ENCODE data around the gene UBXN1.
A peak's percentile ranks its signal among the peaks of the same experiment; 100 is the strongest.

UBXN1 gene

GRCh38 chr11:62678770-62679696 is at the start of gene UBXN1:
Gene UBXN1, minus strand, starts transcription at chr11:62679073. Its CDS starts 150 bp downstream, at chr11:62678923.
- DNase-seq = peak; percentile 89

- peak; percentile 88 for DNase-seq
Observed at GRCh38 chr11:62728171-62728988, 49.5 kb upstream of the UBXN1 start, which contains the start of gene TTC9C. Gene TTC9C, plus strand, starts transcription at chr11:62728486. Its CDS starts 363 bp downstream, at chr11:62728849.

GRCh38 chr11:62727872-62728170 is 48.9 kb upstream of the UBXN1 start:
- DNase-seq = peak; percentile 99

GRCh38 chr11:62727165-62727871 is 48.4 kb upstream of the UBXN1 start, which contains the start of gene HNRNPUL2:
Gene HNRNPUL2, minus strand, starts transcription at chr11:62727457. Its CDS starts 301 bp downstream, at chr11:62727156.
- DNase-seq = peak; percentile 100

- DNase-seq = no peak
Observed at GRCh38 chr11:62726915-62727164, 48.0 kb upstream of the UBXN1 start.

GRCh38 chr11:62726156-62726914 is 47.5 kb upstream of the UBXN1 start:
- no peak for DNase-seq

- DNase-seq = no peak
Observed at GRCh38 chr11:62725646-62726045, 46.8 kb upstream of the UBXN1 start.

- no peak for DNase-seq
Observed at GRCh38 chr11:62724171-62724570, 45.3 kb upstream of the UBXN1 start.

GRCh38 chr11:62721994-62722393 is 43.1 kb upstream of the UBXN1 start:
- peak; percentile 41 for DNase-seq

GRCh38 chr11:62719302-62719978 is 40.6 kb upstream of the UBXN1 start:
- no peak for DNase-seq

GRCh38 chr11:62716816-62717215 is 37.9 kb upstream of the UBXN1 start:
- DNase-seq = no peak

GRCh38 chr11:62716206-62716605 is 37.3 kb upstream of the UBXN1 start:
- no peak for DNase-seq

GRCh38 chr11:62715150-62716130 is 36.6 kb upstream of the UBXN1 start:
- no peak for DNase-seq

GRCh38 chr11:62713343-62713742 is 34.5 kb upstream of the UBXN1 start:
- DNase-seq = no peak

GRCh38 chr11:62712861-62713260 is 34.0 kb upstream of the UBXN1 start:
- no peak for DNase-seq

GRCh38 chr11:62712276-62712812 is 33.5 kb upstream of the UBXN1 start:
- DNase-seq = no peak

- no peak for DNase-seq
Observed at GRCh38 chr11:62710001-62710345, 31.1 kb upstream of the UBXN1 start.

GRCh38 chr11:62709247-62710000 is 30.6 kb upstream of the UBXN1 start:
- DNase-seq = peak; percentile 97

- no peak for DNase-seq
Observed at GRCh38 chr11:62708793-62709192, 29.9 kb upstream of the UBXN1 start.

GRCh38 chr11:62708392-62708791 is 29.5 kb upstream of the UBXN1 start:
- DNase-seq = no peak
